ENCODE results near the gene CRIP3.

Gene CRIP3

DNA sequence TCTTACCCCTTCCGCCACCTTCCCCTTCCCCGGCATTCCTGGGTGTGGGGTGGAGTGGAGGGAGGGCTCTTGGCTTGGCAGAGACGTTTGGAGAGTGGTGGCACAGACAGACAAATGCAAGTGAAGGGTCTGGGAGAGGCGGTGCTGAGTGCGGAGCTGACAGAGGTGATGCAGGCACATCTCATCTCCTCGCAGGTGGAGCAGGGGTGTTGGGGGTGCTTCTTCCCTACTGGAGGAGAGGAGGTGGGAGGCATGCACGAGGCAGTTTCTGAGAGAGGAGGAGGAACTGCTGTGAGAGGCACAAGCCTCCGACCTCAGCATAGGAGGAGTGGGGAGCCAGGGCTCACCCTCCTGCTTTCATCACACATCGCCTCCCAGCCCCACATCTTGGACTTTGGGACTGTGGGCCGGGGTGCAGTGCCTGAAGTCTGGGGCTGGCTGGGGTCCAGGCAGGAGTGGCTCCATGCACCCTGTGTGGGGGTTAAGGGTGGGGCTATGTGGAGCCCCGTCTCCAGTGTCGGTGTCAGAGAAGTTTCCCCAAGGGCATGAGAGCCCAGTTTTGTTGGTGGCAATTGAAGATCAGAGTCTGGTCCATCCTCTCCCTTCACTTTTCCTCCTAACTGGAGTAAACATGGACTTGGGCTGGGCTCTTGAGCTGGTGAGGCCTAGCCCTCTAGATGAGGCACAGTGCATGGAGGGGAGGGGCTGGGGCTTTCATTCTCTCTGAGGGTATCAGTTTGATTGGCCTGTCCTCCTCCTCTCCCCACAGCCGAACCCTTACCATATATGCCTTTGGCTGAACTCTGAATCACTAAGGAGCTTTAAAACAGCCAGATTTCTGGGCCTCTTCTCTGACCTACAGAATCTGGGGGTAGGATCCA is 30.7 kb downstream of the CRIP3 start:
- Histone ChIP-seq H3K79me2 (ENCODE audit: insufficient read depth, low read length) (no peaks in the 10 kb centered on the region), H3K27me3 (ENCODE audit: insufficient read depth, low read length) (peaks cover 10% of the 10 kb centered on the region; the same call in 1 of the 2 replicates), H3K9me3 (ENCODE audit: low read length) (no peaks in the 10 kb centered on the region), H3K4me2 (ENCODE audit: low read length) (no peak overlapping the region), H3K9me2 (ENCODE audit: low read depth, low read length) (no peaks in the 10 kb centered on the region), H3K36me3 (ENCODE audit: insufficient read depth, low read length) (no peaks in the 10 kb centered on the region), H3K4me3 (ENCODE audit: low read depth, low read length, poor library complexity, severe bottlenecking) (no peak overlapping the region), H2AFZ (ENCODE audit: low read length) (no peak overlapping the region), H3F3A (ENCODE audit: insufficient read depth, low read length) (no peaks in the 10 kb centered on the region), H3K27ac (ENCODE audit: low read depth, low read length, poor library complexity, severe bottlenecking) (no peak overlapping the region), H3K9ac (ENCODE audit: low read length) (no peak overlapping the region), H3K4me1 (ENCODE audit: insufficient read depth, low read length, severe bottlenecking) (no peaks in the 10 kb centered on the region), H4K20me1 (ENCODE audit: insufficient read depth, low read length) (no peaks in the 10 kb centered on the region)
- TF ChIP-seq EZH2 (IDR thresholded peaks at IDR 0.05; ENCODE audit: borderline replicate concordance, low read length), result no peak
- TF ChIP-seq, protein P1, sequence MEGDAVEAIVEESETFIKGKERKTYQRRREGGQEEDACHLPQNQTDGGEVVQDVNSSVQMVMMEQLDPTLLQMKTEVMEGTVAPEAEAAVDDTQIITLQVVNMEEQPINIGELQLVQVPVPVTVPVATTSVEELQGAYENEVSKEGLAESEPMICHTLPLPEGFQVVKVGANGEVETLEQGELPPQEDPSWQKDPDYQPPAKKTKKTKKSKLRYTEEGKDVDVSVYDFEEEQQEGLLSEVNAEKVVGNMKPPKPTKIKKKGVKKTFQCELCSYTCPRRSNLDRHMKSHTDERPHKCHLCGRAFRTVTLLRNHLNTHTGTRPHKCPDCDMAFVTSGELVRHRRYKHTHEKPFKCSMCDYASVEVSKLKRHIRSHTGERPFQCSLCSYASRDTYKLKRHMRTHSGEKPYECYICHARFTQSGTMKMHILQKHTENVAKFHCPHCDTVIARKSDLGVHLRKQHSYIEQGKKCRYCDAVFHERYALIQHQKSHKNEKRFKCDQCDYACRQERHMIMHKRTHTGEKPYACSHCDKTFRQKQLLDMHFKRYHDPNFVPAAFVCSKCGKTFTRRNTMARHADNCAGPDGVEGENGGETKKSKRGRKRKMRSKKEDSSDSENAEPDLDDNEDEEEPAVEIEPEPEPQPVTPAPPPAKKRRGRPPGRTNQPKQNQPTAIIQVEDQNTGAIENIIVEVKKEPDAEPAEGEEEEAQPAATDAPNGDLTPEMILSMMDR (IDR thresholded peaks at IDR 0.05; ENCODE audit: low read length), result no peak

DNA sequence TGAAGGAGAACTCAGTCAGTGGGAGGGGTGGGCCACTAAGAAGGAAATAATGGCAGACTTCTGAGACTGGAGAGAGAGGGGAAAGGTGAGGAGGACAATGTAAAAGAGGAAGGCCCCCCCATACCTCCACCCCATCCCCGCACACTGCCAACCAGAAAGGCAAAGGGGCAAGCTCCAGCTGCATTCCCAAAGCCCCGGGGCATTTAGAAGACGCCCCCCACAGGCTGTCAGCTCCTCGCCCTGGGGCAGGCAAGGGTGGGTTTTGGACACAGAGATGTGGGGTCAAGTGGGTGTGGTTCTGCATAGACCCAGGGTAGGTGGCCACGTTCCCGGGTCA is 31.4 kb downstream of the CRIP3 start:
- TF ChIP-seq, protein P1 (IDR thresholded peaks at IDR 0.05; ENCODE audit: low read length), result no peak
- no peak for TF ChIP-seq EZH2 (IDR thresholded peaks at IDR 0.05; ENCODE audit: borderline replicate concordance, low read length)
- H3K4me2 ChIP-seq (ENCODE audit: low read length), result no peak overlapping the region
- no peak overlapping the region for H2AFZ ChIP-seq (ENCODE audit: low read length)
- no peaks in the 10 kb centered on the region for H3K79me2 ChIP-seq (ENCODE audit: insufficient read depth, low read length)
- H3K4me1 ChIP-seq (ENCODE audit: insufficient read depth, low read length, severe bottlenecking), result no peaks in the 10 kb centered on the region
- no peaks in the 10 kb centered on the region for H3K9me3 ChIP-seq (ENCODE audit: low read length)
- H3K9me2 ChIP-seq (ENCODE audit: low read depth, low read length), result no peaks in the 10 kb centered on the region
- peaks cover 10% of the 10 kb centered on the region; the same call in 1 of the 2 replicates for H3K27me3 ChIP-seq (ENCODE audit: insufficient read depth, low read length)
- no peak overlapping the region for H3K9ac ChIP-seq (ENCODE audit: low read length)
- H3K36me3 ChIP-seq (ENCODE audit: insufficient read depth, low read length), result no peaks in the 10 kb centered on the region
- no peaks in the 10 kb centered on the region for H4K20me1 ChIP-seq (ENCODE audit: insufficient read depth, low read length)
- H3K4me3 ChIP-seq (ENCODE audit: low read depth, low read length, poor library complexity, severe bottlenecking), result no peak overlapping the region
- H3K27ac ChIP-seq (ENCODE audit: low read depth, low read length, poor library complexity, severe bottlenecking), result no peak overlapping the region
- H3F3A ChIP-seq (ENCODE audit: insufficient read depth, low read length), result no peaks in the 10 kb centered on the region

DNA sequence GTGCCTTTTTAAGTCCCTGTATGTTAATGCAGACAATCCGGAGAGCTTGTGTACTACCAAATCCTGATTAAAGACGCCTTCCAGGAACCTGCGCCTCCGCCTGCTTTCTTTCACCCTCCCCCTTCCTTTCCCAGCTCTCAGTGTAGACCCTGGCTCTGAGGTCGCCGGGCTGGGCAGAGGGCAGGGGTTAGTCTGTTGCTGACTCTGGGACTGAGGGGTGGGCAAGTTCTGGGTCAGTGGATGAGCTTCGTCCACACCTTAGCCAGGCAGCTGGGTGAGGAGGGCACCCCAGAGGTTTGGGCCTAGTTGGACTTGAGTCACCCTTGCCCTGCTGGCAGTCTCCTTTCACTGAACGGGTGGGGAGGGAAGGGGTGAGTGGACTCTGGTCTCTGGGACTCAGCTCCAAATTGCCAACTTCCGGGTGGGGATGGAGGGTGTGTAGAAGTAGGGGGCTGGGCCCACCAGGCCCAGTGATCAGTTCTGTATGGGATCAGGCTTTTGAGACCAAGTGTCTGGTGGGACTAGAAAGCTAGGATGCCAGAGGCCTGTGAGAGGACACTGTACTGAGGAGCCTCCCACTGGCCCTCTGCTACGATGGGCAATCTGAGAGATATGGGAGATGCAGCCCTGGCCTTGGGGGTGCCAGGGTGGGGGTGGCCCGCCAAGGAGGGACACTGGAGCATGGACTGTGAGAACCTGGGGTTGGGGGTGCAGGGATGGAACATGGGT is 31.9 kb downstream of the CRIP3 start:
- H4K20me1 ChIP-seq (ENCODE audit: insufficient read depth, low read length), result no peaks in the 10 kb centered on the region
- H3K36me3 ChIP-seq (ENCODE audit: insufficient read depth, low read length), result no peaks in the 10 kb centered on the region
- no peaks in the 10 kb centered on the region for H3K79me2 ChIP-seq (ENCODE audit: insufficient read depth, low read length)
- H3K4me2 ChIP-seq (ENCODE audit: low read length), result no peak overlapping the region
- no peak overlapping the region for H3K27ac ChIP-seq (ENCODE audit: low read depth, low read length, poor library complexity, severe bottlenecking)
- no peak overlapping the region for H2AFZ ChIP-seq (ENCODE audit: low read length)
- TF ChIP-seq, protein P1 (IDR thresholded peaks at IDR 0.05; ENCODE audit: low read length), result no peak
- no peak for TF ChIP-seq EZH2 (IDR thresholded peaks at IDR 0.05; ENCODE audit: borderline replicate concordance, low read length)
- H3K9me3 ChIP-seq (ENCODE audit: low read length), result no peaks in the 10 kb centered on the region
- no peak overlapping the region for H3K9ac ChIP-seq (ENCODE audit: low read length)
- no peaks in the 10 kb centered on the region for H3K4me1 ChIP-seq (ENCODE audit: insufficient read depth, low read length, severe bottlenecking)
- peaks cover 10% of the 10 kb centered on the region; the same call in 1 of the 2 replicates for H3K27me3 ChIP-seq (ENCODE audit: insufficient read depth, low read length)
- H3K4me3 ChIP-seq (ENCODE audit: low read depth, low read length, poor library complexity, severe bottlenecking), result no peak overlapping the region
- H3F3A ChIP-seq (ENCODE audit: insufficient read depth, low read length), result no peaks in the 10 kb centered on the region
- H3K9me2 ChIP-seq (ENCODE audit: low read depth, low read length), result no peaks in the 10 kb centered on the region

All from OCI-LY1 (cell line).